Cardiac atrium fibroblast (primary cell): ENCODE measurements around the gene CLVS2. TPM values are rescaled to one million over a fixed set of nuclear protein-coding genes. Genes with fewer than 3 reads are reported as not detected.

Experiments used
- total RNA-seq: library from RNA; depleted of rRNA; stranded (reverse); fragments of >200 nt; gene quantifications from 2 replicates; pipeline ENCODE4 v1.2.3, GENCODE V29; 2015

Gene CLVS2, protein sequence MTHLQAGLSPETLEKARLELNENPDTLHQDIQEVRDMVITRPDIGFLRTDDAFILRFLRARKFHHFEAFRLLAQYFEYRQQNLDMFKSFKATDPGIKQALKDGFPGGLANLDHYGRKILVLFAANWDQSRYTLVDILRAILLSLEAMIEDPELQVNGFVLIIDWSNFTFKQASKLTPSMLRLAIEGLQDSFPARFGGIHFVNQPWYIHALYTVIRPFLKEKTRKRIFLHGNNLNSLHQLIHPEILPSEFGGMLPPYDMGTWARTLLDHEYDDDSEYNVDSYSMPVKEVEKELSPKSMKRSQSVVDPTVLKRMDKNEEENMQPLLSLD
- not detected in 2 replicates for total RNA-seq

DNA sequence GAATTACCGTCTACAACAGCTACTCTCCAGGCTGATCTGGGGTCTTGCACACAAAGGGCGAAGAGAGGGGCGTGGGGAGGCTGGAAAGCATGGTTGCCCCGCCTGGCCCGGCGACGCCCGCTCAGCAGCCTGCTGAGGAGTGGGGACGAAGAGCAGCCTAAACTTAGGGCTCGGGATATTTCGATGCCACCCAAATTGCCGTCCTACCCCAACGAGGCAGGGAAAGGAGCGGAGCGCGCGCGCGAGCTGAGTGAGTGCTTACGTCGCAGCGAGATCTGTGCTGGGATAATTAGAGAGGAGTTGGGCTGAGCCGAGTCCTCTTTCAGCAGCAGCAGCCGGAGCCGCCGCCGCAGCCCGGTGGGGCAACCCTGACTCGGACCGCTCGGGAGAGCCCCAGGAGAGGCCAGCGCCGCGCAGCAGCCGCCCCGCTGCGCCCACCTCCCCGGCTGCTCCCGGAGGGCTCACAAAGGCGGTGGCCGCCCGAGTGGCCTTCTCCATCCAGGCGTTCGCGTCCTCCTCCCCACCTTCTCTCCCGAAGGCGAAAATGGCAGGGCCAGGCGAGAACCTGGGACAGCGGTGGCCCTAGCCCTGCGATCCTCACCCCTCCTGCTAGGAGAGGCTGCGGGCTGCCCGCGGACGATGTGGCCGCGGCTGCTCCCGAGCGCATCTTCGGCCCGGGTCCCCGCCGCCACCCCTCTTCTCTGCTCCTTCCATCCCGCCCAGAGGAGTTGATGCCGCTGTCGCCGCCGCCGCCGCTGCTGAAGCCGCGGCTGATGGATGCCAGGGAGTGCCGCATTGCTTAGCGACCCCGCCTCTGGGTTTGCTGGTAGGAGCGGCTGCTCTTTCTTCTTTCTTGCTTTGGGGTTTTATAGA, at the start of gene CLVS2:
Gene CLVS2 (plus strand): TSS at position 315 of the 873 bp plus-strand sequence. CDS start 1,543 bp downstream, outside the sequence.

Other genes starting within 250 kb of the CLVS2 start
- not detected in 2 replicates for gene FABP7, start 216.5 kb upstream of the CLVS2 start, total RNA-seq
- gene SMPDL3A, start 207.0 kb upstream of the CLVS2 start, total RNA-seq, result 7.4 and 7.8 TPM in 2 replicates